ENCODE results near the gene ZNF32. TPM values are rescaled to one million over a fixed set of nuclear protein-coding genes. Genes with fewer than 3 reads are reported as not detected.

ZNF32 gene
- total RNA-seq, 1 experiment from 2014 or later: 17.8 TPM

DNA sequence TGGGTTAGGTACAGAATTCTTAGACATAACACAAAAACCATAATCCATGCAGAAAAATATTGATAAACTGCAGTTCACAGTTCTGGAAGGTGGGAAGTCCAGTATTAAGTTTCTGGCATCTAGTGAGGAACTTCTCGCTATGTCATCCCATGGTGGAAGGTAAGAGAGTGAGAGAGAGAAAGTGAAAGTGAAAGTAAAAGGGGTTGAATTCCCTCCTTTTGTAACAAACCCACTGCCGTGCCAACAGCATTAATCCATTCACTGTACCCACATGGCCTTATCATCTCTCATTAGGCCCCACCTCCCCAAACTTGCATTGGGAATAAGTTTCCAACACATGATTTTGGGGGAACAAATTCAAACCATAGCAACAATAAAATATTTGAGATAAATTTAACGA lies 25.3 kb downstream of the ZNF32 start:
- H3K9me3 Mint-ChIP-seq (ENCODE audit: low read depth, unreplicated experiment): peaks cover 2% of the 10 kb centered on the region
- DNase-seq: no peak
- CTCF ChIA-PET: no interaction called here
- TF ChIP-seq, protein P1, sequence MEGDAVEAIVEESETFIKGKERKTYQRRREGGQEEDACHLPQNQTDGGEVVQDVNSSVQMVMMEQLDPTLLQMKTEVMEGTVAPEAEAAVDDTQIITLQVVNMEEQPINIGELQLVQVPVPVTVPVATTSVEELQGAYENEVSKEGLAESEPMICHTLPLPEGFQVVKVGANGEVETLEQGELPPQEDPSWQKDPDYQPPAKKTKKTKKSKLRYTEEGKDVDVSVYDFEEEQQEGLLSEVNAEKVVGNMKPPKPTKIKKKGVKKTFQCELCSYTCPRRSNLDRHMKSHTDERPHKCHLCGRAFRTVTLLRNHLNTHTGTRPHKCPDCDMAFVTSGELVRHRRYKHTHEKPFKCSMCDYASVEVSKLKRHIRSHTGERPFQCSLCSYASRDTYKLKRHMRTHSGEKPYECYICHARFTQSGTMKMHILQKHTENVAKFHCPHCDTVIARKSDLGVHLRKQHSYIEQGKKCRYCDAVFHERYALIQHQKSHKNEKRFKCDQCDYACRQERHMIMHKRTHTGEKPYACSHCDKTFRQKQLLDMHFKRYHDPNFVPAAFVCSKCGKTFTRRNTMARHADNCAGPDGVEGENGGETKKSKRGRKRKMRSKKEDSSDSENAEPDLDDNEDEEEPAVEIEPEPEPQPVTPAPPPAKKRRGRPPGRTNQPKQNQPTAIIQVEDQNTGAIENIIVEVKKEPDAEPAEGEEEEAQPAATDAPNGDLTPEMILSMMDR (IDR thresholded peaks at IDR 0.05; ENCODE audit: unreplicated experiment): no peak
- no peaks in the 10 kb centered on the region for H3K27me3 Mint-ChIP-seq (ENCODE audit: unreplicated experiment)
- H3K27ac Mint-ChIP-seq (ENCODE audit: unreplicated experiment): no peak overlapping the region
- intact Hi-C loops (cut with micrococcal nuclease; ENCODE audit: unreplicated experiment): no loop called here
- H3K4me1 Mint-ChIP-seq (ENCODE audit: low read depth, unreplicated experiment): no peaks in the 10 kb centered on the region
- H3K4me3 Mint-ChIP-seq (ENCODE audit: low read depth, unreplicated experiment): peak overlapping the region; percentile 27
- BruUV-seq (replicated peaks): no TSS peak
- no peaks in the 10 kb centered on the region for H3K36me3 Mint-ChIP-seq (ENCODE audit: insufficient read depth, unreplicated experiment)

- intact Hi-C loops (cut with micrococcal nuclease; ENCODE audit: unreplicated experiment): no loop called here
- no peak for DNase-seq
- no peaks in the 10 kb centered on the region for H3K36me3 Mint-ChIP-seq (ENCODE audit: insufficient read depth, unreplicated experiment)
- H3K9me3 Mint-ChIP-seq (ENCODE audit: low read depth, unreplicated experiment): peaks cover 6% of the 10 kb centered on the region
- TF ChIP-seq, protein P1 (IDR thresholded peaks at IDR 0.05; ENCODE audit: unreplicated experiment): no peak
- no peaks in the 10 kb centered on the region for H3K27me3 Mint-ChIP-seq (ENCODE audit: unreplicated experiment)
- no peak overlapping the region for H3K4me3 Mint-ChIP-seq (ENCODE audit: low read depth, unreplicated experiment)
- no peak overlapping the region for H3K27ac Mint-ChIP-seq (ENCODE audit: unreplicated experiment)
- BruUV-seq (replicated peaks): no TSS peak
- CTCF ChIA-PET: interaction anchor here (0.6 kb wide), 1 partner anchor 133 kb away, joined by 3 read pairs; no protein-coding TSS in a partner anchor
- no peaks in the 10 kb centered on the region for H3K4me1 Mint-ChIP-seq (ENCODE audit: low read depth, unreplicated experiment)
These were observed 26.6 kb downstream of the ZNF32 start for GRCh38 chr10:43622038-43622437.

- no peaks in the 10 kb centered on the region for H3K27me3 Mint-ChIP-seq (ENCODE audit: unreplicated experiment)
These were observed 29.3 kb downstream of the ZNF32 start for GRCh38 chr10:43619368-43619767.

GRCh38 chr10:43616697-43617370 lies 31.8 kb downstream of the ZNF32 start:
- TF ChIP-seq, protein P1 (IDR thresholded peaks at IDR 0.05; ENCODE audit: unreplicated experiment): no peak
- Mint-ChIP-seq H3K27me3 (ENCODE audit: unreplicated experiment) (no peaks in the 10 kb centered on the region), H3K9me3 (ENCODE audit: low read depth, unreplicated experiment) (peaks cover 20% of the 10 kb centered on the region), H3K4me3 (ENCODE audit: low read depth, unreplicated experiment) (no peak overlapping the region), H3K36me3 (ENCODE audit: insufficient read depth, unreplicated experiment) (peaks cover 10% of the 10 kb centered on the region), H3K27ac (ENCODE audit: unreplicated experiment) (no peak overlapping the region), H3K4me1 (ENCODE audit: low read depth, unreplicated experiment) (no peaks in the 10 kb centered on the region)
- DNase-seq: no peak
- intact Hi-C loops (cut with micrococcal nuclease; ENCODE audit: unreplicated experiment): no loop called here
- no TSS peak for BruUV-seq (replicated peaks)
- CTCF ChIA-PET: no interaction called here

More at GRCh38 chr10:43619368-43619767, 29.3 kb downstream of the ZNF32 start:
- TF ChIP-seq, protein P1 (IDR thresholded peaks at IDR 0.05; ENCODE audit: unreplicated experiment): no peak
- DNase-seq: no peak
- H3K9me3 Mint-ChIP-seq (ENCODE audit: low read depth, unreplicated experiment): peaks cover 17% of the 10 kb centered on the region
- intact Hi-C loops (cut with micrococcal nuclease; ENCODE audit: unreplicated experiment): no loop called here
- BruUV-seq (replicated peaks): no TSS peak
- no peaks in the 10 kb centered on the region for H3K4me1 Mint-ChIP-seq (ENCODE audit: low read depth, unreplicated experiment)
- CTCF ChIA-PET: no interaction called here
- H3K36me3 Mint-ChIP-seq (ENCODE audit: insufficient read depth, unreplicated experiment): peaks cover 6% of the 10 kb centered on the region
- no peak overlapping the region for H3K4me3 Mint-ChIP-seq (ENCODE audit: low read depth, unreplicated experiment)
- no peak overlapping the region for H3K27ac Mint-ChIP-seq (ENCODE audit: unreplicated experiment)

Measured in Calu3 (cell line).